ENCODE results near the gene CD22. TPM values are rescaled to one million over a fixed set of nuclear protein-coding genes. Genes with fewer than 3 reads are reported as not detected.

Gene CD22
- total RNA-seq, 2 experiments from 2014 or later, result 0.63 to 0.76 TPM

GRCh38 chr19:35291259-35291658 lies 37.7 kb upstream of the CD22 start:
- no peak overlapping the region for H3K4me3 Mint-ChIP-seq
- POLR2A ChIA-PET, result no interaction called here

GRCh38 chr19:35291916-35292315 lies 37.1 kb upstream of the CD22 start, which contains the start of gene MAG:
TSS of gene MAG (plus strand) at chr19:35292161. CDS start at chr19:35295409, 3,248 bp downstream.
- peaks cover 4% of the 10 kb centered on the region for H3K27me3 Mint-ChIP-seq
- H3K4me1 Mint-ChIP-seq, result peaks cover 8% of the 10 kb centered on the region
- CTCF ChIA-PET, result no interaction called here
- H3K27ac Mint-ChIP-seq, result no peak within 1 kb of the TSS
- H3K9me3 Mint-ChIP-seq, result no peaks in the 10 kb centered on the region
- no peaks in the 10 kb centered on the region for H3K36me3 Mint-ChIP-seq (ENCODE audit: low read depth)
- POLR2A ChIA-PET, result no interaction called here
- H3K4me3 Mint-ChIP-seq, result no peak within 1 kb of the TSS
- DNase-seq, result no peak

More at GRCh38 chr19:35291259-35291658, 37.7 kb upstream of the CD22 start:
- CTCF ChIA-PET, result no interaction called here
- Mint-ChIP-seq H3K36me3 (ENCODE audit: low read depth) (no peaks in the 10 kb centered on the region), H3K27me3 (peaks cover 4% of the 10 kb centered on the region), H3K4me1 (peaks cover 8% of the 10 kb centered on the region), H3K9me3 (no peaks in the 10 kb centered on the region), H3K27ac (no peak overlapping the region)
- no peak for DNase-seq

DNA sequence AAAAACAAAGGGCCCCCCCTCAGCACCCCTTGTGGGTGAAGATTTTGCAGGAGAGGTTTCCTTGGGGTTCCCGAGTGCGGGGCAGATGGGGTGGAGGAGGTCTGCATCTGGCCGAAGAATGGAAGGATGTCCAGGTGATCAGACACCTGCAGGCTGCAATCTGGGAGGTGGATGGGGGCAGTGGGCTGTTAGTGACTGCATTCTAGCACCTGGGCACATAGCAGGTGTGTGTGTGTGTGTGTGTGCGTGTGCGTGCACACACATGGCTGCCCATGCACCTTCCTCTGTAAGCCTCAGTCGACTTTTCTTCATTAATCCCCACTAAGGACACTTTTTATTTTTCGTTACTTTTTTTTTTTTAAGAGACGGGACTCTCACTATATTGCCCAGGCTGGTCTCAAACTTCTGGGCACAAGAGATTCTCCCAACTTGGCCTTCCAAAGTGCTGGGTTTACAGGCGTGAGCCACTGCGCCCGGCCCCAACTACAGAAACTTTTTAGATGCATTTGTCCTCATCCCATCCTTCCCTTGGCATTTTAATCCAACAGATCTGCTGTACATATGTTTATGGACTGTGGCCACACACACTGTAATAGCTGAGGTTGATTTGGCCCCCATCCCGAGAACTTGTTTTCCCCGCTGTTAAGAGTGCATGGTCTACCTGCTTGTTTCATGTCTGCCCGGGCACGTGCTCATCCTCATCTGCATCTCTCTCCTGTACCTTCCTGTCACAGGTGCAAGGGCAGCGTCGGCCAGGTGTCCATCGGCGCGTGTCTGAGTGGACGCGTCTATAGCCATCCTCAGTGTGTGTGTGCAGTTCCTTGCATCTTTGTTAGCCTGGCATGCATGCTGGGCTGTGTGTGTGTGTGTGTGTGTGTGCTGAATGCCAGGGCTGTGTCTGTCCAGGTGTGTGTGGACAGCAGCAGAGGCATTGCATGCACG lies 36.3 kb upstream of the CD22 start:
- ChIA-PET CTCF (no interaction called here), POLR2A (no interaction called here)
- no peak overlapping the region for H3K27ac Mint-ChIP-seq
- H3K36me3 Mint-ChIP-seq (ENCODE audit: low read depth), result no peaks in the 10 kb centered on the region
- DNase-seq, result no peak
- no peak overlapping the region for H3K4me3 Mint-ChIP-seq
- peaks cover 8% of the 10 kb centered on the region for H3K4me1 Mint-ChIP-seq
- no peaks in the 10 kb centered on the region for H3K9me3 Mint-ChIP-seq
- peaks cover 2% of the 10 kb centered on the region for H3K27me3 Mint-ChIP-seq

- ChIA-PET CTCF (no interaction called here), POLR2A (no interaction called here)
- Mint-ChIP-seq H3K27me3 (peaks cover 2% of the 10 kb centered on the region), H3K27ac (no peak overlapping the region), H3K36me3 (ENCODE audit: low read depth) (no peaks in the 10 kb centered on the region), H3K9me3 (no peaks in the 10 kb centered on the region), H3K4me1 (peaks cover 8% of the 10 kb centered on the region), H3K4me3 (no peak overlapping the region)
- DNase-seq, result no peak
Measured at GRCh38 chr19:35293363-35293739, 35.6 kb upstream of the CD22 start.

DNA sequence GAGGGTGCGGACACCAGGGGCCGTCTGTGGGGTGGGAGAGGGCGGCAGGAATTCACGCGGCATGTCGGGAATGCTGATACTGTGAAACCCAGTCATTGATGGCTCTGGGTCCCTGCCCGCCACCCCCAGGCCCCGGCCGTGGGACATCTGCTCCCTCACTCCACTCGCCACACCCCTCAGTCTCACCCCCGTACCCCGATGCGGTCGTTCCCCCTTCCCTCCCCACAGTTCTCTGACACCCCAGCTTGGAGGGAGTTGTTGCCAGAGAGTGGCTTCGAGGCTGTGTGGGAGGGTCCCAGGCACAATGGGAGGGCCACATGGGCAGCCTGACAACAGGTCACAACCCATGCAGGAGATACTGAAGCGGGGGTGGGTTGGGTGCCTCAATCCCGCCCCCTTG lies 35.2 kb upstream of the CD22 start:
- POLR2A ChIA-PET, result no interaction called here
- no peak for DNase-seq
- CTCF ChIA-PET, result no interaction called here
- Mint-ChIP-seq H3K4me3 (no peak overlapping the region), H3K36me3 (ENCODE audit: low read depth) (no peaks in the 10 kb centered on the region), H3K27me3 (peaks cover 2% of the 10 kb centered on the region), H3K4me1 (peaks cover 8% of the 10 kb centered on the region), H3K27ac (no peak overlapping the region), H3K9me3 (no peaks in the 10 kb centered on the region)

DNA sequence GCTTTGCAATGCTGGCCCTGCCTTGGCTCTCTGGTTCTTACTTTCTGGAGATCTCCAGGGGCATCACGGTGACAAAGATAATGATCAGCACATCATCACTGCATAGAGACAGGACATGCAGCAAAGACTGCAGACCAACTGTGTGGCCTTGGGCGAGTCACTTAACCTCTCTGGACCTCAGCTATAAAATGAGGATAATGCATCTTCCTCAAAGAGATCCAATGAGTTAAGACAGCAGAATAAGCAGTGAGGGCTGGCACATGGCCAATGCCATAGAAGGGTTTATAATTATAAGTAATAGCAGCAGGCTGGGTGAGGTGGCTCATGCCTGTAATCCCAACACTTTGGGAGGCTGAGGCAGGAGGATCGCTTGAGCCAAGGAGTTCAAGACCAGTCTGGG lies 34.7 kb upstream of the CD22 start:
- ChIA-PET CTCF (no interaction called here), POLR2A (no interaction called here)
- Mint-ChIP-seq H3K4me3 (no peak overlapping the region), H3K4me1 (peaks cover 8% of the 10 kb centered on the region), H3K9me3 (no peaks in the 10 kb centered on the region), H3K27me3 (peaks cover 2% of the 10 kb centered on the region), H3K27ac (no peak overlapping the region), H3K36me3 (ENCODE audit: low read depth) (no peaks in the 10 kb centered on the region)
- no peak for DNase-seq

DNA sequence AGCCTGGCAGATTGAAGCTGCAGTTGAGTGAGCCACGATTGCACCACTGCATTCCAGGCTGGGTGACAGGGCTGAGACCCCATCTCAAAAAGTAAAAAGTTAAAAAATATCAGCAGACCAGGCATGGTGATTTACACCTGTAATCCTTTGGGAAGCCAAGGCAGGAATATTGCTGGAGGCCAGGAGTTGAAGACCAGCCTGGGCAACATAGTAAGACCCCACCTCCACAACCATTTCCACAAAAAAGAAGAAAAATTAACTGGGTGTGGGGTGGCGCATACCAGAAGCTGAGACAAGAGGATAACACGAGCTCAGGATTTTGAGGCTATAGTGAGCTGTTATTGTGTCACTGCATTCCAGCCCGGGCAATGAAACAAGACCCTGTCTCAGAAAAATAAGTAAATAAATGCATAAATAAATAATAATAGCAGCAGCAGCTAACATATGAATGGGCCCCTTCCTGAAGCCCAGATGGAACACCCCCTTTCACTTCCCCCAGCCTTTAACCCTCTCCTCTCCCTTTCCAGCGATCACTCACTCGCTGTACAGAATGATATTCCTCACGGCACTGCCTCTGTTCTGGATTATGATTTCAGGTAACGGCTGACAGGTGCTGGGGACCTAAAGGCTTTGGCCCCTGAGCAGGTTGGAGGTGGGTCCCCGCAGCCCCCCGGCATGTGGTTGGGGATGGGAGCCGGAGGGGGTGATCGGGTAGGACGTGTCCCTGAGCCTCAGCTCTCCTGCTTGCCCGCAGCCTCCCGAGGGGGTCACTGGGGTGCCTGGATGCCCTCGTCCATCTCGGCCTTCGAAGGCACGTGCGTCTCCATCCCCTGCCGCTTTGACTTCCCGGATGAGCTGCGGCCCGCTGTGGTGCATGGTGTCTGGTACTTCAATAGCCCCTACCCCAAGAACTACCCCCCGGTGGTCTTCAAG lies 33.9 kb upstream of the CD22 start:
- Mint-ChIP-seq H3K36me3 (ENCODE audit: low read depth) (no peaks in the 10 kb centered on the region), H3K27me3 (peaks cover 2% of the 10 kb centered on the region), H3K9me3 (no peaks in the 10 kb centered on the region), H3K4me1 (peaks cover 8% of the 10 kb centered on the region), H3K4me3 (no peak overlapping the region), H3K27ac (no peak overlapping the region)
- ChIA-PET CTCF (no interaction called here), POLR2A (no interaction called here)
- DNase-seq, result no peak

DNA sequence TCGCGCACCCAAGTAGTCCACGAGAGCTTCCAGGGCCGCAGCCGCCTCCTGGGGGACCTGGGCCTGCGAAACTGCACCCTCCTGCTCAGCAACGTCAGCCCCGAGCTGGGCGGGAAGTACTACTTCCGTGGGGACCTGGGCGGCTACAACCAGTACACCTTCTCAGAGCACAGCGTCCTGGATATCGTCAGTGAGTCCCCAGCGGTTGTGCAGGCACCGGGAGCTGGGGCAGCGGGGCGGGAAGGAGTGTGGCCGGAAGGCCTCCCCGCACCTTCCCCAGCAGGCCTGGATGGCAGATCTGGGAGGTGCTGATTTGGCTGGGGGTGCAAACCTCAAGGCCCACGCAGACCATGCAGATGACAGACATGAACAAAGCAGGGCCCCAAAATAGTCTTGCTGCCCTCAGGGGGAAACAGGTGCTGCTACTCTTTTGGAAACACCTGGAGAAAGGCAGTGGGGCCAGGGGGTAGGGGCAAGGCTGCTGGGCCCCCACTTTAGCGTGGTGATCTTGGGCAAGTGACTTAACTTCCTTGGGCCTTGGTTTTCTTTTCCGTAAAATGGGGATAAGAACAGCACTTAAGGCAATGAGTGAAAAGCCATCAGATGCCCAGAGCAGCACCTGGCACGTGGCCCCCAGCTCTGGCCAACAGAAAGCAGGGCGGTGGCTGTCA lies 33.1 kb upstream of the CD22 start:
- H3K36me3 Mint-ChIP-seq (ENCODE audit: low read depth), result no peaks in the 10 kb centered on the region
- no peaks in the 10 kb centered on the region for H3K9me3 Mint-ChIP-seq
- H3K4me3 Mint-ChIP-seq, result no peak overlapping the region
- CTCF ChIA-PET, result no interaction called here
- no peak overlapping the region for H3K27ac Mint-ChIP-seq
- peak; percentile 37 for DNase-seq
- POLR2A ChIA-PET, result interaction anchor here (0.6 kb wide), 1 partner anchor 87 kb away, joined by 3 read pairs; no protein-coding TSS in a partner anchor
- H3K27me3 Mint-ChIP-seq, result peaks cover 2% of the 10 kb centered on the region
- H3K4me1 Mint-ChIP-seq, result peaks cover 8% of the 10 kb centered on the region

DNA sequence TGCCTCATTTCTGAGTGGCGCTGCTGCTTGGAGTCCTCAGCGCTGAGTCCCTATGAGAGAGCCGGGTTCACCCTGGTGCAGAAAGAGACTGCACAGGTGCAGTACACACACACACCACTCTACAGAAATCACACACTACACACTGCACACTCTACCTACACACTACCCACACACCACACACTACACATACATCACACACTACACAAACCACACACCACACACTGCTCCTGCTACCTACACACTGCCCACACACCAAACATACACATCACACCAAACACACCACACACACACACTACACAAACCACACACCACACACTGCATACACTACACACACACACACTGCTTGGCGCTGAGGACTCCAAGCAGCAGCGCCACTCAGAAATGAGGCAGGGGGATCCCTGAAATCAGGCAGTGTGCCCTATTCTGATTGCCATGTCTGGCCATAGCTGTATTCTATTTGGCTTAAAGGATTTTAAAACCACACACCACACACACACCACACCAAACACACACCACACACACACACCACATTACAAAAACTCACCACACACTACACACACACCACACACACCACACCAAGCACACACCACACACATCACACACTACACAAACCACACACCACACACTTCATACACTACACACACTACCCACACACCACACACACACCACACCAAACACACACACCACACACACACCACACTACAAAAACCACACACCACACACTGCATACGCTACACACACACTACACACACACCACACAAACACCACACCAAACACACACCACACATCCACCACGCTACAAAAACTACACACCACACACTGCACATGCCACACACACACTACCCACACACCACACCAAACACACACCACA lies 32.1 kb upstream of the CD22 start:
- Mint-ChIP-seq H3K27me3 (peaks cover 2% of the 10 kb centered on the region), H3K27ac (no peak overlapping the region), H3K36me3 (ENCODE audit: low read depth) (no peaks in the 10 kb centered on the region), H3K9me3 (no peaks in the 10 kb centered on the region), H3K4me1 (peaks cover 8% of the 10 kb centered on the region), H3K4me3 (no peak overlapping the region)
- ChIA-PET CTCF (no interaction called here), POLR2A (interaction anchor here (0.6 kb wide), 1 partner anchor 88 kb away, joined by 3 read pairs; no protein-coding TSS in a partner anchor)
- no peak for DNase-seq

- Mint-ChIP-seq H3K4me1 (peaks cover 8% of the 10 kb centered on the region), H3K36me3 (ENCODE audit: low read depth) (no peaks in the 10 kb centered on the region), H3K4me3 (no peak overlapping the region), H3K27me3 (peaks cover 2% of the 10 kb centered on the region), H3K9me3 (no peaks in the 10 kb centered on the region), H3K27ac (no peak overlapping the region)
- DNase-seq, result no peak
- ChIA-PET POLR2A (no interaction called here), CTCF (no interaction called here)
Measured at GRCh38 chr19:35297515-35297848, 31.5 kb upstream of the CD22 start.

DNA sequence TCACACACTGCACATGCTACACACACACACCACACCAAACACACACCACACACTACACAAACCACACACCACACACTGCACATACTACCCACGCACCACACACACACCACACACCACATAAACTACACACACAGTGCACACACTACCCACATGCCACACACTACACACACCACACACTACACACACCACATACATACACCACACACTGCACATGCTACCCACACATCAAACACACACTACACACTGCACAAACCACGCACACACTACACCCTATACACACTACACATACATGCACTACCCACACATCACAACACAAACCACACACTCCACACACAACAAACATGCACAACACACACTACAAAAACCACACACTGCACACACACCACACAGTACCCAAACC lies 31.1 kb upstream of the CD22 start:
- CTCF ChIA-PET, result no interaction called here
- Mint-ChIP-seq H3K4me1 (peaks cover 8% of the 10 kb centered on the region), H3K36me3 (ENCODE audit: low read depth) (no peaks in the 10 kb centered on the region), H3K27me3 (peaks cover 2% of the 10 kb centered on the region), H3K9me3 (no peaks in the 10 kb centered on the region), H3K27ac (no peak overlapping the region), H3K4me3 (no peak overlapping the region)
- POLR2A ChIA-PET, result no interaction called here
- no peak for DNase-seq

DNA sequence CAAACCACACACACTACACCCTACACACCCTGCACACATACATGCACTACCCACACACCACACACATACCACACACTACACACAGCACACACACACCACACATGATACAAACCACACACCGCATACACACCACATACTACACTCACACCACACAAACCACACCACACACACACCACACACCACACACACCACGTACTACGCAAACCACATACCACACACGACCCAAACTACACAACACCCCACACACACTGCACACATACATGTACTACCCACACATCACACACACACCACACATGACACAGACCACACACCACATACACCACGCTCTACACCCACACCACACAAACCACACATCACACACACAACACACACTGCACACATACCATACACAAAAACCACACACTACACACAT lies 30.4 kb upstream of the CD22 start:
- ChIA-PET CTCF (no interaction called here), POLR2A (no interaction called here)
- H3K4me3 Mint-ChIP-seq, result no peak overlapping the region
- no peaks in the 10 kb centered on the region for H3K9me3 Mint-ChIP-seq
- no peaks in the 10 kb centered on the region for H3K27me3 Mint-ChIP-seq
- no peak for DNase-seq
- H3K27ac Mint-ChIP-seq, result no peak overlapping the region
- H3K4me1 Mint-ChIP-seq, result peaks cover 8% of the 10 kb centered on the region
- H3K36me3 Mint-ChIP-seq (ENCODE audit: low read depth), result no peaks in the 10 kb centered on the region
